Trophoblast cell (in vitro differentiated cells and primary cell): ENCODE results near the gene PDLIM5.
A peak's percentile ranks its signal among the peaks of the same experiment; 100 is the strongest.

Experiments
- DNase-seq, 2 donors: peaks; one replicate each; pipeline ENCODE4 v3.0.0-alpha.2; 2016
- H2AFZ ChIP-seq: 2 replicates; pipeline ENCODE4 v1.6.1; 2013; ENCODE audit warnings: low read length, moderate library complexity, mild to moderate bottlenecking; ENCODE audit not compliant: insufficient read depth, poor library complexity
- H2AK5ac ChIP-seq: 2 replicates; pipeline ENCODE4 v1.6.1; 2013; ENCODE audit warnings: mild to moderate bottlenecking, low read length
- H2BK120ac ChIP-seq: 2 replicates; pipeline ENCODE4 v1.6.1; 2013; ENCODE audit warnings: low read length, mild to moderate bottlenecking, moderate library complexity; ENCODE audit not compliant: insufficient read depth, poor library complexity
- H2BK12ac ChIP-seq: 2 replicates; pipeline ENCODE4 v1.6.1; 2013; ENCODE audit warnings: mild to moderate bottlenecking, low read length, moderate library complexity
- H2BK5ac ChIP-seq: 2 replicates; pipeline ENCODE4 v1.6.1; 2013; ENCODE audit warnings: low read length, low read depth, moderate library complexity, mild to moderate bottlenecking; ENCODE audit not compliant: poor library complexity
- H3K14ac ChIP-seq: 2 replicates; pipeline ENCODE4 v1.6.1; 2013; ENCODE audit warnings: mild to moderate bottlenecking, low read length
- H3K18ac ChIP-seq: 2 replicates; pipeline ENCODE4 v1.6.1; 2013; ENCODE audit warnings: mild to moderate bottlenecking, low read length
- H3K23ac ChIP-seq: 2 replicates; pipeline ENCODE4 v1.6.1; 2013; ENCODE audit warnings: low read length
- H3K27ac ChIP-seq: 2 replicates; pipeline ENCODE4 v1.5.1; 2013; ENCODE audit warnings: low read depth, mild to moderate bottlenecking, inconsistent platforms, low read length, moderate library complexity
- H3K27me3 ChIP-seq: 2 replicates; pipeline ENCODE4 v1.6.1; 2013; ENCODE audit warnings: inconsistent platforms, mild to moderate bottlenecking, low read length, moderate library complexity; ENCODE audit not compliant: insufficient read depth
- H3K36me3 ChIP-seq, 2 experiments: 1 replicate in 1 of 2; 2 replicates in 1 of 2; pipeline ENCODE4 v1.6.1; 2013; ENCODE audit warnings: low read length in 2 of 2, mild to moderate bottlenecking in 2 of 2, moderate library complexity in 1 of 2; ENCODE audit not compliant: insufficient read depth in 2 of 2, control insufficient read depth in 1 of 2
- H3K4ac ChIP-seq: 2 replicates; pipeline ENCODE4 v1.6.1; 2013; ENCODE audit warnings: low read depth, mild to moderate bottlenecking, low read length, moderate library complexity
- H3K4me1 ChIP-seq, 2 experiments: 1 replicate in 1 of 2; 2 replicates in 1 of 2; pipeline ENCODE4 v1.6.1; 2013; ENCODE audit warnings: low read length in 2 of 2, mild to moderate bottlenecking in 2 of 2, moderate library complexity in 1 of 2; ENCODE audit not compliant: insufficient read depth in 2 of 2, control insufficient read depth in 1 of 2
- H3K4me2 ChIP-seq: 2 replicates; pipeline ENCODE4 v1.6.1; 2013; ENCODE audit warnings: inconsistent platforms, mild to moderate bottlenecking, low read length, moderate library complexity
- H3K4me3 ChIP-seq: 2 replicates; pipeline ENCODE4 v1.5.1; 2013; ENCODE audit warnings: mild to moderate bottlenecking, low read depth, low read length, inconsistent platforms
- H3K79me1 ChIP-seq: one replicate; pipeline ENCODE4 v1.6.1; 2013; ENCODE audit warnings: low read length
- H3K79me2 ChIP-seq: 2 replicates; pipeline ENCODE4 v1.6.1; 2013; ENCODE audit warnings: low read length, mild to moderate bottlenecking; ENCODE audit not compliant: control insufficient read depth, insufficient read depth, poor library complexity
- H3K9ac ChIP-seq: 2 replicates; pipeline ENCODE4 v1.6.1; 2013; ENCODE audit warnings: mild to moderate bottlenecking, low read length
- H3K9me3 ChIP-seq: 2 replicates; pipeline ENCODE4 v1.6.1; 2013; ENCODE audit warnings: low read depth, mild to moderate bottlenecking, control low read depth, inconsistent platforms, low read length; ENCODE audit not compliant: insufficient read depth
- H4K12ac ChIP-seq: 2 replicates; pipeline ENCODE4 v1.6.1; 2013; ENCODE audit warnings: low read depth, mild to moderate bottlenecking, low read length, moderate library complexity
- H4K8ac ChIP-seq: 2 replicates; pipeline ENCODE4 v1.6.1; 2013; ENCODE audit warnings: low read depth, mild to moderate bottlenecking, low read length, moderate library complexity
- H4K91ac ChIP-seq: one replicate; pipeline ENCODE4 v1.6.1; 2013; ENCODE audit warnings: low read depth, mild to moderate bottlenecking, low read length, moderate library complexity
- WGBS: extraction: QIAGEN DNeasy Blood & Tissue Kit; methylation state at CpG from one replicate; pipeline ENCODE4 v1.1.7; 2013; ENCODE audit warnings: missing lambda C conversion rate; ENCODE audit not compliant: insufficient read length, insufficient coverage; ENCODE audit errors: extremely low coverage; 5-methylcytosine and 5-hydroxymethylcytosine counted together

PDLIM5 gene

GRCh38 chr4:94641702-94642560, 190.2 kb downstream of the PDLIM5 start:
- no peak overlapping the region for H3K27ac ChIP-seq
- H3K79me2 ChIP-seq, result no peaks in the 10 kb centered on the region
- peak in 1 of 2 donors; percentile 53 for DNase-seq

GRCh38 chr4:94642561-94642866, 190.8 kb downstream of the PDLIM5 start:
- Histone ChIP-seq H3K4ac (no peak overlapping the region), H3K79me2 (no peaks in the 10 kb centered on the region), H3K23ac (no peak overlapping the region), H3K27me3 (no peaks in the 10 kb centered on the region), H3K27ac (no peak overlapping the region), H4K12ac (no peak overlapping the region), H3K36me3 (peaks cover 2 to 4% of the 10 kb centered on the region in 2 experiments), H2BK120ac (no peak overlapping the region), H3K4me1 (no peaks in the 10 kb centered on the region), H2BK5ac (no peak overlapping the region), H2AFZ (no peak overlapping the region), H4K91ac (no peak overlapping the region), H2BK12ac (no peak overlapping the region), H3K4me3 (no peak overlapping the region), H3K79me1 (no peaks in the 10 kb centered on the region), H2AK5ac (no peak overlapping the region), H3K4me2 (no peak overlapping the region), H4K8ac (no peak overlapping the region), H3K14ac (no peak overlapping the region), H3K9me3 (no peaks in the 10 kb centered on the region), H3K9ac (no peak overlapping the region), H3K18ac (no peak overlapping the region)
- no peak for DNase-seq
- no CpG with 5 or more reads among the region's 2 CpGs for WGBS

More at GRCh38 chr4:94641702-94642560, 190.2 kb downstream of the PDLIM5 start:
- Histone ChIP-seq H3K4me2 (no peak overlapping the region), H2AFZ (no peak overlapping the region), H2BK12ac (no peak overlapping the region), H3K23ac (no peak overlapping the region), H3K4ac (no peak overlapping the region), H3K9ac (no peak overlapping the region), H4K12ac (no peak overlapping the region), H3K14ac (no peak overlapping the region), H3K27me3 (no peaks in the 10 kb centered on the region), H3K9me3 (no peaks in the 10 kb centered on the region), H3K36me3 (peaks cover 2 to 4% of the 10 kb centered on the region in 2 experiments), H4K91ac (no peak overlapping the region), H3K18ac (no peak overlapping the region), H3K79me1 (no peaks in the 10 kb centered on the region), H2AK5ac (no peak overlapping the region), H3K4me1 (no peaks in the 10 kb centered on the region), H2BK5ac (no peak overlapping the region), H2BK120ac (no peak overlapping the region), H3K4me3 (no peak overlapping the region), H4K8ac (no peak overlapping the region)
- WGBS, result no CpG with 5 or more reads among the region's 3 CpGs

GRCh38 chr4:94648699-94649098, 197.0 kb downstream of the PDLIM5 start:
- Histone ChIP-seq H4K91ac (no peak overlapping the region), H2AK5ac (no peak overlapping the region)
- DNase-seq, result no peak

GRCh38 chr4:94649381-94650133, 197.8 kb downstream of the PDLIM5 start:
- Histone ChIP-seq H3K79me2 (no peaks in the 10 kb centered on the region), H3K27ac (no peak overlapping the region), H2BK5ac (no peak overlapping the region), H3K9me3 (no peaks in the 10 kb centered on the region), H2BK12ac (no peak overlapping the region), H2BK120ac (no peak overlapping the region), H4K91ac (no peak overlapping the region), H3K4ac (no peak overlapping the region), H3K79me1 (no peaks in the 10 kb centered on the region), H3K27me3 (no peaks in the 10 kb centered on the region), H3K9ac (no peak overlapping the region), H3K4me2 (no peak overlapping the region), H3K4me3 (no peak overlapping the region), H3K4me1 (no peaks in the 10 kb centered on the region), H2AFZ (no peak overlapping the region), H3K14ac (no peak overlapping the region), H3K36me3 (peaks cover 0 to under 1% of the 10 kb centered on the region in 2 experiments), H3K23ac (no peak overlapping the region), H3K18ac (no peak overlapping the region), H4K12ac (no peak overlapping the region), H2AK5ac (no peak overlapping the region), H4K8ac (no peak overlapping the region)
- DNase-seq, result no peak
- no CpG with 5 or more reads among the region's 1 CpG for WGBS

More at GRCh38 chr4:94648699-94649098, 197.0 kb downstream of the PDLIM5 start:
- Histone ChIP-seq H3K9ac (no peak overlapping the region), H3K36me3 (peaks cover 0 to 4% of the 10 kb centered on the region in 2 experiments), H2BK120ac (no peak overlapping the region), H3K18ac (no peak overlapping the region), H4K12ac (no peak overlapping the region), H3K4me3 (no peak overlapping the region), H3K27ac (no peak overlapping the region), H4K8ac (no peak overlapping the region), H3K14ac (no peak overlapping the region), H2AFZ (no peak overlapping the region), H3K79me2 (no peaks in the 10 kb centered on the region), H2BK5ac (no peak overlapping the region), H3K9me3 (no peaks in the 10 kb centered on the region), H3K23ac (no peak overlapping the region), H3K4me2 (no peak overlapping the region), H3K4me1 (no peaks in the 10 kb centered on the region), H2BK12ac (no peak overlapping the region), H3K4ac (no peak overlapping the region), H3K27me3 (no peaks in the 10 kb centered on the region), H3K79me1 (no peaks in the 10 kb centered on the region)
- WGBS, result no CpG with 5 or more reads among the region's 7 CpGs
